SK-N-SH treated with all-trans-retinoic acid at 6 μM for 48 hours (cell line): ENCODE results near the gene PRKCZ.

Source experiments
- ATAC-seq: fragments of 200-7000 bp; cut with Tn5 transposase; 3 replicates; pipeline ENCODE4 v1.9.1; 2020; ENCODE audit warnings: mild to moderate bottlenecking, moderate library complexity
- ARNTL ChIP-seq: fragments of 450-650 bp; formaldehyde crosslinking; IDR thresholded peaks from 2 replicates; pipeline ENCODE4 v1.5.0; 2020; ENCODE audit warnings: low read depth, mild to moderate bottlenecking, moderate library complexity, borderline replicate concordance
- BACH2 ChIP-seq: fragments of 250-450 bp; sonication (Bioruptor Pico); IDR thresholded peaks from 2 replicates; pipeline ENCODE4 v1.9.0; 2021; ENCODE audit warnings: mild to moderate bottlenecking, borderline replicate concordance
- CSDC2 ChIP-seq: fragments of 250-450 bp; sonication (Bioruptor Pico); IDR thresholded peaks from 2 replicates; pipeline ENCODE4 v1.5.0; 2020; ENCODE audit warnings: mild to moderate bottlenecking, moderate library complexity
- CSRNP3 ChIP-seq: fragments of 250-450 bp; sonication (Bioruptor Pico); IDR thresholded peaks from 2 replicates; pipeline ENCODE4 v1.5.1; 2021; ENCODE audit warnings: mild to moderate bottlenecking, moderate library complexity
- ESRRG ChIP-seq: fragments of 250-450 bp; sonication (Bioruptor Pico); IDR thresholded peaks from 2 replicates; pipeline ENCODE4 v1.6.1; 2021; ENCODE audit warnings: mild to moderate bottlenecking
- OSR1 ChIP-seq: fragments of 250-450 bp; sonication (Bioruptor Pico); IDR thresholded peaks from 2 replicates; pipeline ENCODE4 v1.8.0; 2022; ENCODE audit warnings: moderate library complexity, mild to moderate bottlenecking, inconsistent platforms
- PATZ1 ChIP-seq: fragments of 250-450 bp; sonication (Bioruptor Pico); IDR thresholded peaks from 2 replicates; pipeline ENCODE4 v1.8.0; 2020; ENCODE audit warnings: mild to moderate bottlenecking, moderate library complexity, borderline replicate concordance
- POU6F1 ChIP-seq: fragments of 250-450 bp; sonication (Bioruptor Pico); IDR thresholded peaks from 2 replicates; pipeline ENCODE4 v1.8.0; 2021; ENCODE audit warnings: low read depth, mild to moderate bottlenecking, moderate library complexity, borderline replicate concordance
- PPARA ChIP-seq: fragments of 250-450 bp; sonication (Bioruptor Pico); IDR thresholded peaks from 2 replicates; pipeline ENCODE4 v1.5.0; 2020; ENCODE audit warnings: mild to moderate bottlenecking, borderline replicate concordance
- SNAI2 ChIP-seq: fragments of 250-450 bp; sonication (Bioruptor Pico); IDR thresholded peaks from 2 replicates; pipeline ENCODE4 v1.5.0; 2020; ENCODE audit warnings: mild to moderate bottlenecking, moderate library complexity
- TOX ChIP-seq: fragments of 250-450 bp; sonication (Bioruptor Pico); IDR thresholded peaks from 2 replicates; pipeline ENCODE4 v1.8.0; 2021; ENCODE audit warnings: mild to moderate bottlenecking, moderate library complexity, borderline replicate concordance
- ZC3H10 ChIP-seq: fragments of 250-450 bp; sonication (Bioruptor Pico); IDR thresholded peaks from 2 replicates; pipeline ENCODE4 v1.5.1; 2021; ENCODE audit warnings: mild to moderate bottlenecking, moderate library complexity
- ZFP3 ChIP-seq: fragments of 250-450 bp; sonication (Bioruptor Pico); IDR thresholded peaks from 2 replicates; pipeline ENCODE4 v1.5.0; 2020; ENCODE audit warnings: mild to moderate bottlenecking, moderate library complexity
- ZNF70 ChIP-seq: fragments of 450-650 bp; formaldehyde crosslinking; IDR thresholded peaks from 2 replicates; pipeline ENCODE4 v1.5.0; 2020; ENCODE audit warnings: mild to moderate bottlenecking, moderate library complexity
- TF ChIP-seq, protein P1 (sequence below): fragments of 250-450 bp; sonication (Bioruptor Pico); IDR thresholded peaks from 2 replicates; pipeline ENCODE4 v1.5.0; 2020; ENCODE audit warnings: mild to moderate bottlenecking, moderate library complexity

Gene PRKCZ

GRCh38 chr1:2212532-2213491 lies 162.6 kb downstream of the PRKCZ start:
- TF ChIP-seq, protein P1, sequence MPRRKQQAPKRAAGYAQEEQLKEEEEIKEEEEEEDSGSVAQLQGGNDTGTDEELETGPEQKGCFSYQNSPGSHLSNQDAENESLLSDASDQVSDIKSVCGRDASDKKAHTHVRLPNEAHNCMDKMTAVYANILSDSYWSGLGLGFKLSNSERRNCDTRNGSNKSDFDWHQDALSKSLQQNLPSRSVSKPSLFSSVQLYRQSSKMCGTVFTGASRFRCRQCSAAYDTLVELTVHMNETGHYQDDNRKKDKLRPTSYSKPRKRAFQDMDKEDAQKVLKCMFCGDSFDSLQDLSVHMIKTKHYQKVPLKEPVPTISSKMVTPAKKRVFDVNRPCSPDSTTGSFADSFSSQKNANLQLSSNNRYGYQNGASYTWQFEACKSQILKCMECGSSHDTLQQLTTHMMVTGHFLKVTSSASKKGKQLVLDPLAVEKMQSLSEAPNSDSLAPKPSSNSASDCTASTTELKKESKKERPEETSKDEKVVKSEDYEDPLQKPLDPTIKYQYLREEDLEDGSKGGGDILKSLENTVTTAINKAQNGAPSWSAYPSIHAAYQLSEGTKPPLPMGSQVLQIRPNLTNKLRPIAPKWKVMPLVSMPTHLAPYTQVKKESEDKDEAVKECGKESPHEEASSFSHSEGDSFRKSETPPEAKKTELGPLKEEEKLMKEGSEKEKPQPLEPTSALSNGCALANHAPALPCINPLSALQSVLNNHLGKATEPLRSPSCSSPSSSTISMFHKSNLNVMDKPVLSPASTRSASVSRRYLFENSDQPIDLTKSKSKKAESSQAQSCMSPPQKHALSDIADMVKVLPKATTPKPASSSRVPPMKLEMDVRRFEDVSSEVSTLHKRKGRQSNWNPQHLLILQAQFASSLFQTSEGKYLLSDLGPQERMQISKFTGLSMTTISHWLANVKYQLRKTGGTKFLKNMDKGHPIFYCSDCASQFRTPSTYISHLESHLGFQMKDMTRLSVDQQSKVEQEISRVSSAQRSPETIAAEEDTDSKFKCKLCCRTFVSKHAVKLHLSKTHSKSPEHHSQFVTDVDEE (CRISPR knock-in tag) = no peak
- TF ChIP-seq OSR1 (no peak), ZFP3 (CRISPR knock-in tag) (peak; percentile 72), ESRRG (no peak), ZC3H10 (CRISPR knock-in tag) (no peak), TOX (CRISPR knock-in tag) (no peak), PATZ1 (no peak), CSRNP3 (no peak), PPARA (CRISPR knock-in tag) (no peak), POU6F1 (no peak), ARNTL (CRISPR knock-in tag) (no peak), BACH2 (no peak), ZNF70 (CRISPR knock-in tag) (no peak), SNAI2 (CRISPR knock-in tag) (0 out of 2 replicates have a peak, but pooled peaks have one; percentile 14), CSDC2 (CRISPR knock-in tag) (peak; percentile 58; the same call in 1 of the 2 replicates)
- peak; percentile 66 for ATAC-seq

DNA sequence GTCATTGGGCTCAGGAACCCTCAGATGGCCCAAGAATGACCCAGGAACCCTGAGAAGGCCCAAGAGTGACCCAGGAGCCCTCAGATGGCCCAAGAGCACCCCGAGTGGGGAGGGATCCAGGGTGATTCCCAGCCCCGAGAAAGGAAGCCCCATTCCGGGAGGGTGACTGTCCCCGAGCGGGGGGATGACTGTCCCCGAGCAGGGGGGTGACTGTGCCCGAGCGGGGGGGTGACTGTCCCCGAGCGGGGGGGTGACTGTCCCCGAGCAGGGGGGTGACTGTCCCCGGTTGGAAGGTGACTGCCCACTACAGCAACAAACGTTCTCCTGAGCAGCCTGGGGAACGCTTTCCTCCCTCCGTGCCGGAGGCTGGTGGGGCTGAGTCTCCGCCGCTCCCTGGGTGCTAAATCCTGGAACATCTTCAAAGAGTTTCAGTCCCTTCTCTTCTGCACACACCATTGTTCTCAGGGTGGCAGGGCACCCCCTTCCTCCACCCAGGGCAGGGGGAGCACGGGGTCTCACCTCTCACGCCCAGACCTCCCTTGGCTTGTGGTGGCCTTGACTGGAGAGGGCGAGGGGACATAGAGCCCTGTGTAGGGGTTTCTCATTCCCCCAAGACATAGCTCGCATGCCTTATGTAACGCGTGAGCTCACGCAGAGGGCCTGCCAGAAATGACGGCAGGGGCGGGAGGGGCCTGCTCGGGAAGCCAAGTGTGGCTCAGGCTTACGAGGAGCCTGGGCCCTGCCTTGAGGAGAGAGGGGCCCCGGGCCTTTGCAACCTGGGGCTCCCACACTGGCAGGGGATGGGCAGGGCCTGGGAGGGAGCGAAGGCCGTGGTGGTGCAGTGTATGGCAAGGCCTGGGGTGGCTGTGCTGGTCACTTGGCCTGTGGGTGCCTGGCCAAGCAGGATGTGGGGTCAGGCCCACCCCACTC lies 163.6 kb downstream of the PRKCZ start:
- ATAC-seq = no peak
- TF ChIP-seq POU6F1 = no peak
- no peak for TF ChIP-seq OSR1
- no peak for TF ChIP-seq PPARA (CRISPR knock-in tag)
- TF ChIP-seq CSRNP3 = no peak
- no peak for TF ChIP-seq BACH2
